HG03135 (cell line): ENCODE measurements around the gene DRC1.
"Not testable (repeated sequence)": the region's sequence is repeated elsewhere in the genome, so short reads cannot be mapped to it uniquely, and the experiment has no call there.

Experiments
- ATAC-seq: cut with Tn5 transposase; IDR thresholded peaks from one replicate; pipeline ENCODE4 v1.9.1; 2021; ENCODE audit warnings: mild to moderate bottlenecking, moderate library complexity; ENCODE audit not compliant: unreplicated experiment

DRC1 gene

GRCh38 chr2:26401739-26402541 is at the start of gene DRC1:
Gene DRC1, plus strand, starts transcription at chr2:26401920. Its CDS starts 70 bp downstream, at chr2:26401990.
- no peak for ATAC-seq

- no peak for ATAC-seq
These were observed 48.8 kb upstream of the DRC1 start for GRCh38 chr2:26352892-26353291.

- ATAC-seq, result not testable (repeated sequence)
These were observed 47.3 kb upstream of the DRC1 start for GRCh38 chr2:26354469-26354868.

GRCh38 chr2:26355038-26355995 is 46.4 kb upstream of the DRC1 start:
- no peak for ATAC-seq

- ATAC-seq, result no peak
These were observed 45.6 kb upstream of the DRC1 start for GRCh38 chr2:26356111-26356510.

- no peak for ATAC-seq
These were observed 44.9 kb upstream of the DRC1 start for GRCh38 chr2:26356771-26357170.

GRCh38 chr2:26359886-26360473 is 41.7 kb upstream of the DRC1 start:
- ATAC-seq, result no peak

- no peak for ATAC-seq
These were observed 38.4 kb upstream of the DRC1 start for GRCh38 chr2:26363323-26363722.

- ATAC-seq, result no peak
These were observed 37.8 kb upstream of the DRC1 start for GRCh38 chr2:26363958-26364357.

- no peak for ATAC-seq
These were observed 37.1 kb upstream of the DRC1 start for GRCh38 chr2:26364669-26365068.

- ATAC-seq, result no peak
These were observed 34.8 kb upstream of the DRC1 start for GRCh38 chr2:26366957-26367356.

- not testable (repeated sequence) for ATAC-seq
These were observed 32.1 kb upstream of the DRC1 start for GRCh38 chr2:26369664-26370063.

- ATAC-seq, result not testable (repeated sequence)
These were observed 30.8 kb upstream of the DRC1 start for GRCh38 chr2:26370909-26371308.

- ATAC-seq, result no peak
These were observed 24.9 kb upstream of the DRC1 start for GRCh38 chr2:26376799-26377198.

GRCh38 chr2:26380281-26380680 is 21.4 kb upstream of the DRC1 start:
- ATAC-seq, result no peak

- ATAC-seq, result no peak
These were observed 19.2 kb upstream of the DRC1 start for GRCh38 chr2:26382564-26382963.

GRCh38 chr2:26384183-26384582 is 17.5 kb upstream of the DRC1 start:
- no peak for ATAC-seq

- ATAC-seq, result no peak
These were observed 17.1 kb upstream of the DRC1 start for GRCh38 chr2:26384597-26384996.

- ATAC-seq, result no peak
These were observed 14.5 kb upstream of the DRC1 start for GRCh38 chr2:26387189-26387588.

GRCh38 chr2:26394694-26395093 is 7.0 kb upstream of the DRC1 start:
- no peak for ATAC-seq

GRCh38 chr2:26395394-26395793 is 6.3 kb upstream of the DRC1 start:
- no peak for ATAC-seq
